Activated T-cell treated with anti-CD3 and anti-CD28 coated beads, Interleukin-2, amount 50 U/mL, for 24 hours (primary cell): ENCODE results near the gene TRIOBP.
A peak's percentile ranks its signal among the peaks of the same experiment; 100 is the strongest.

ENCODE experiments used
- DNase-seq: peaks from one replicate; pipeline ENCODE4 v3.0.0-alpha.2; 2020
- H3K27ac Mint-ChIP-seq: 2 replicates; pipeline ENCODE4 v1.8.0; 2020; ENCODE audit warnings: mild to moderate bottlenecking, mixed read lengths
- H3K27me3 Mint-ChIP-seq: 2 replicates; pipeline ENCODE4 v1.8.0; 2020; ENCODE audit warnings: mixed read lengths
- H3K36me3 Mint-ChIP-seq: 2 replicates; pipeline ENCODE4 v1.8.0; 2020; ENCODE audit warnings: low read depth, mixed read lengths
- H3K4me1 Mint-ChIP-seq: 2 replicates; pipeline ENCODE4 v1.8.0; 2020; ENCODE audit warnings: low read depth, mixed read lengths
- H3K4me3 Mint-ChIP-seq: 2 replicates; pipeline ENCODE4 v1.8.0; 2020; ENCODE audit warnings: mild to moderate bottlenecking, moderate library complexity, mixed read lengths
- H3K9me3 Mint-ChIP-seq: 2 replicates; pipeline ENCODE4 v1.8.0; 2020; ENCODE audit warnings: mixed read lengths

The TRIOBP gene

DNA sequence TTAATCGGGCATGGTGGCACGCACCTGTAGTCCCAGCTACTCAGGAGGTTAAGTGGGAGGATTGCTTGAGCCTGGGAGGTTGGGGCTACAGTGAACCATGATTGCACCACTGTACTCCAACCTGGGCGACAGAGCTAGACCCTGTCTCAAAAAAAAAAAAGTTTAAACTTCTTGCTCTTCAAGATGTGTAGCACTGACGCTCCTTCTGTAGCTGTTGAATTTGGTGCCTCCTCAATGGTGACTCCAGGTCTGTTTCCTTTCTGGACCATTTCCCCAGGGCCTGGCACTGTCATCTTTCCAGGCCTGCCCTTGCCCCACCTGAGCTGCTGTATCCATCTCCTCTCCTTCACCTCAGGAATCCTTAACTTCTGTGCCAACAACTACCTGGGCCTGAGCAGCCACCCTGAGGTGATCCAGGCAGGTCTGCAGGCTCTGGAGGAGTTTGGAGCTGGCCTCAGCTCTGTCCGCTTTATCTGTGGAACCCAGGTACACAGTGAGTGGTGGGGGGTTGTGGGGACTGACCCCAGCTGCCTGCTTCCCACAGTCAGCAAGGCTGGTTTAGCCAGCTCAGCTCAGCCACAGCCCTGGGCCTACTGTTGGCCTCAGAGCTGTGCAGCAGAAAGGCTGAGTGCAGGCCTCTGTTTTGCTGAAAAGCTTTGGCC is 113.0 kb downstream of the TRIOBP start:
- DNase-seq, result no peak
- Mint-ChIP-seq H3K27ac (no peak overlapping the region), H3K36me3 (no peaks in the 10 kb centered on the region), H3K9me3 (no peaks in the 10 kb centered on the region), H3K4me1 (peaks cover 27% of the 10 kb centered on the region), H3K27me3 (peaks cover 72% of the 10 kb centered on the region), H3K4me3 (no peak overlapping the region)

DNA sequence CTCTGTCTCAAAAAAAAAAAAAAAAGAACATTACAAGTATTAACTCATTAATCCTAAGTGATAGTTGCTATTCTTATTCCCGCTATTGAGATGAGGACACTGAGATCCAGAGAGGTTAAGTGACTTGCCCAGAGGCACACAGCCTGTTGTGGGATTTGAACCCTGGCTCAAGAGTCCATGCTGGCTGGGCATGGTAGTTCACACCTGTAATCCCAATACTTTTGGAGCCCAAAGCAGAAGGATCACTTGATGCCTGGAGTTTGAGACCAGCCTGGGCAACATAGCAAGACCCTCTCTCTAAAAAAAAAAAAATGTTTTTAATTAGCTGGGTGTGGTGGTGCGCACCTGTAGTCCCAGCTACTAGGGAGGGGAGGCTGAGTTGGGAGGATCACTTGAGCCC is 115.0 kb downstream of the TRIOBP start:
- Mint-ChIP-seq H3K27ac (no peak overlapping the region), H3K4me1 (peaks cover 13% of the 10 kb centered on the region), H3K36me3 (no peaks in the 10 kb centered on the region), H3K27me3 (peaks cover 57% of the 10 kb centered on the region), H3K4me3 (no peak overlapping the region), H3K9me3 (no peaks in the 10 kb centered on the region)
- DNase-seq, result no peak

DNA sequence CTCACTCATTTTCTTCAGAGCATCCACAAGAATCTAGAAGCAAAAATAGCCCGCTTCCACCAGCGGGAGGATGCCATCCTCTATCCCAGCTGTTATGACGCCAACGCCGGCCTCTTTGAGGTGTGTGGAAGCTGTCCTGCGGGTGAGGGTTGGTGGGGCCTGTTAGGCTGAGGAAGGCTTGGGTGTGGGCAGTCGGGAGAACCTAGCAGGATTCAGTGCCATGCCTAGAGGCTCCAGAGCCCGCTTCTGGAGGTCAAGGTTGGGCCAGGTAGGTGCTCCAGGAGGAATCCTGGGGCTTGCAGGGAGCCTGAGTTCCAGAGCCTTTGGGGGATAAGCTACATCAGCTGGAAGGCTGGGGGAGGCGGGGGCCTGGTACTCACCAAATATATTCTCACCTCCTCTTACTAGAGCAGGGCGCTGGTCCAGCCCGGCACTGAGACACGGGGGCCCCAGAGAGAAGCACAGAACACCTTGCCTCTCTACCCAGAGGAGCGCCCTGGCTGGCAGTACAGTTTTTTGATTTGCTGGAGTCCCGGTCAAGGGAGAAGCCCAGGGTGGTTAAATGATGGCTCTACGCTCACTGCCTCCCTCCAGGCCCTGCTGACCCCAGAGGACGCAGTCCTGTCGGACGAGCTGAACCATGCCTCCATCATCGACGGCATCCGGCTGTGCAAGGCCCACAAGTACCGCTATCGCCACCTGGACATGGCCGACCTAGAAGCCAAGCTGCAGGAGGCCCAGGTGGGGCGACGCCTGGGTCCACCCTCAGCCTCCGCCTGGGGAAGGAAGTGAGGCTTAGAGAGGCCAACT is 116.2 kb downstream of the TRIOBP start:
- H3K9me3 Mint-ChIP-seq, result no peaks in the 10 kb centered on the region
- H3K27ac Mint-ChIP-seq, result no peak overlapping the region
- no peak for DNase-seq
- H3K4me1 Mint-ChIP-seq, result peaks cover 12% of the 10 kb centered on the region
- peaks cover 49% of the 10 kb centered on the region for H3K27me3 Mint-ChIP-seq
- no peak overlapping the region for H3K4me3 Mint-ChIP-seq
- no peaks in the 10 kb centered on the region for H3K36me3 Mint-ChIP-seq

DNA sequence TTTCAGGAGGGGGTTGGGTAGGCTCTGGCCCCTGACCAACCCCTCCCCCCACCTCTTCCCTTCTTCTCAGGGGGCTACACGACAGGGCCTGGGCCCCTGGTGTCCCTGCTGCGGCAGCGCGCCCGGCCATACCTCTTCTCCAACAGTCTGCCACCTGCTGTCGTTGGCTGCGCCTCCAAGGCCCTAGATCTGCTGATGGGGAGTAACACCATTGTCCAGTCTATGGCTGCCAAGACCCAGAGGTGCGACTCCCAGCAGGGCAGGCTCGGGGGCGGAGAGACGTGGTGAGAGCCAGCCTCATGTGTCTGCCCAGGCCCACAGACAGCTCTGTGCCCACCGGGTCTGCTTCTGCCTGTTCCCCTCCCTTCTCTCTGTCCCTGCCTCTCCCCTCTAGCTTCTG is 118.7 kb downstream of the TRIOBP start:
- no peak for DNase-seq
- H3K27ac Mint-ChIP-seq, result no peak overlapping the region
- no peak overlapping the region for H3K4me3 Mint-ChIP-seq
- no peaks in the 10 kb centered on the region for H3K9me3 Mint-ChIP-seq
- peaks cover 16% of the 10 kb centered on the region for H3K4me1 Mint-ChIP-seq
- H3K27me3 Mint-ChIP-seq, result peaks cover 46% of the 10 kb centered on the region
- no peaks in the 10 kb centered on the region for H3K36me3 Mint-ChIP-seq

DNA sequence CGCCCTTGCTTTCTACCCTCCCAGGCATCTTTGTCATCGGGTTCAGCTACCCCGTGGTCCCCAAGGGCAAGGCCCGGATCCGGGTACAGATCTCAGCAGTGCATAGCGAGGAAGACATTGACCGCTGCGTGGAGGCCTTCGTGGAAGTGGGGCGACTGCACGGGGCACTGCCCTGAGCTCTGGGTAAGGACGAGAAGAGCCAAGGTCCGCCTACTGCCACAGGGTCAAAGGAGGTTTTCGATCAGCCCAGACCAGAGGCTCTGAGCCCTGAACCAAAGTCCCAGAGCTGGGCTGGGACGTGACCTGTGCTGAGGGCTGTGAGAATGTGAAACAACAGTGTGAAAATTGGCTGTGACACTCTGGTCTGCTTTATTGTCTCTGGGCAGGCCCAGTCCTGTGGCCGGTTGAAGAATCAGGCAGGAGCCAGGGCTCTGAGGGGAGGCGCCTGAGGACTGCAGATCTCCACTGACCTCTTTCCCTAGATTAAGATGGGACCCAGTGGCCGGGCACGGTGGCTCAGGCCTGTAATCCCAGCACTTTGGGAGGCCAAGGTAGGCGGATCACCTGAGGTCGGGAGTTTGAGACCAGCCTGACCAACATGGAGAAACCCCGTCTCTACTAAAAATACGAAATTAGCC is 119.8 kb downstream of the TRIOBP start:
- peaks cover 16% of the 10 kb centered on the region for H3K4me1 Mint-ChIP-seq
- H3K9me3 Mint-ChIP-seq, result no peaks in the 10 kb centered on the region
- H3K27ac Mint-ChIP-seq, result no peak overlapping the region
- peaks cover 44% of the 10 kb centered on the region for H3K27me3 Mint-ChIP-seq
- H3K36me3 Mint-ChIP-seq, result no peaks in the 10 kb centered on the region
- no peak overlapping the region for H3K4me3 Mint-ChIP-seq
- no peak for DNase-seq

DNA sequence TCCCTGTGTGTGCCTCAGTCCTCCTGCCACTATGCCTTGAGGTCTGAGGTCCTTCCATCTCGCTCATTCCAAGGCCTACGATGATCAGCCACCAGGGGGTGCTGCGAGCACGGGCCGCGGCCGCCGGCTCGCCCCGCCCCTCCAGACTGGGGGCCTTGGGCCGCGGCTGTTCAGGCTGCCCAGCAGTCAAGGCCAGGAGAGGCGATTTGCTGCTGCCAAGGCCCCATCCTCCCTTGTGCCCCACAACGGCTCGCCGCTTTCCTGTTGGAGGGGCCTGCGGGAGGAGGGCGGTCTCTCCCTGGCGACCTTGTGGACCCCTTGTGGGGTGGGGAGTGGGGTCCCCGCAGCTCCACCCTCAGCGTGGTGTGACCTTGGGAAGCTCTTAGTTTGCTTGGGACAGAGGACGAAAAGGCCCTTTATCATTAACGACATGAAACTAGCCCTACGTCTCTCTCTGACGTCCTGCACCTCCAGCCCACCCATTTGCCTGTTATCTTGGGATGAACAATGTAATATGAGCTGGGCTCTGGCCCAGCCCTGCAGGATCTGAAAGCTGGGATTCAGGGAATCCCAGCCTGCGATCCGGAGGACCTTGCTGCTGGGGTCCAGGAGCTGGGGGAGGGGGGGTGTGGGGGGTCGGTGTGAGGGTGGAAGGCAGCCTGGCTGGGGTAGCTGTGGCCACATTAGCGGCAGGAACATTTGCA is 121.0 kb downstream of the TRIOBP start:
- H3K4me1 Mint-ChIP-seq, result peaks cover 16% of the 10 kb centered on the region
- no peak overlapping the region for H3K27ac Mint-ChIP-seq
- H3K36me3 Mint-ChIP-seq, result no peaks in the 10 kb centered on the region
- H3K27me3 Mint-ChIP-seq, result peaks cover 43% of the 10 kb centered on the region
- no peaks in the 10 kb centered on the region for H3K9me3 Mint-ChIP-seq
- DNase-seq, result peak; percentile 93
- peak overlapping the region; percentile 20 for H3K4me3 Mint-ChIP-seq

DNA sequence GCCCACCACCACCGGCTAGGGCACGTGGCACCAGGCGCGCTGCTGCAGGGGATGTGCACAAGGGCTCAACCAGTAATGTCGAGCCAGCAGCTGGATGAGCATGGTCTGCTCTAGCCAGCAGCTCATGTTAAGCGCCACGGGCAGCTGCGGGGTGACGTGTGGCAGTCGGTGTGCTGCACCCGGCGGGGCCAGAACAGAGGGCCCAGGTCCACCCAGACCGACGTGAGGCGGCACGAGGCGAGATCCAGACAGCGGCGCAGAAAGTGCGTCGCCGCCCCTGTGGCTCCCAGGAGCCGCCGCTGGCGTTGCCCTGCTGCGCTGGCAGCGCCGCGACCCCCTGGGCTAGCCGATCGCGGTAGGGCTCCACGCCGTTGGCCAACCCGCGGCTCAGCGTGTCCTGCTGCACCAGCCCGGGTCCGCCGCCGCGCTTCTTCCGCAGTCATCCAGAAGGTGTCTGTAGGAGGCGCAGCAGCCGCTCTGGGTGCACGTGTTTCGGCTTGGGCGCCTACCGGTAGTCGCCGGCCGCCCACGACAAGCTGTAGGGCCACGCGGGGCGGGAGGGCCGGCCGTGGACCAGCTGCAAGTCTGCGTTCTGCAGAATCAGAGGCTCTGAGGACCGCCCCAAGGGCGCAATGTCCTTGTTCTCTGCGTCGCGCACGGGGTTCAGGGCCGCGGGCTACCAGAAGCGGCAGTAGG is 121.7 kb downstream of the TRIOBP start:
- peaks cover 45% of the 10 kb centered on the region for H3K27me3 Mint-ChIP-seq
- peak; percentile 81 for DNase-seq
- no peaks in the 10 kb centered on the region for H3K9me3 Mint-ChIP-seq
- H3K27ac Mint-ChIP-seq, result no peak overlapping the region
- H3K36me3 Mint-ChIP-seq, result no peaks in the 10 kb centered on the region
- peak overlapping the region; percentile 39 for H3K4me3 Mint-ChIP-seq
- peaks cover 16% of the 10 kb centered on the region for H3K4me1 Mint-ChIP-seq

DNA sequence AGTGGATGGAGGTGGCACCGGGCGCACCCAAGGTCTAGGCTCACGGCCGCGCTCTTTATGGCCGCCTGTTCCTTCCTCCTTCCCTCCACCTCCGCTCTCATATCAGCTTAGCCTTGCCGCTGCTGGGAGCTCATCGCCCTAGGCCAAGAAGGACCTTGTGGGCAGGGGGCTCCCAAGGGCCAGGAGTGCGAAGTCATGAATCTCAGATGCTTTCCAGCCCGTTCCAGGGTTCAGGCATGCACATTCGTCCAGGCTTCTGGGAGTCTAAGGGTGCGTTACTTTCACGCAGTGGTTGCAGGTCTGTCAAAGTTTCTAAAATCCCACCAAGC is 122.2 kb downstream of the TRIOBP start:
- no peak overlapping the region for H3K4me3 Mint-ChIP-seq
- no peak overlapping the region for H3K27ac Mint-ChIP-seq
- H3K9me3 Mint-ChIP-seq, result no peaks in the 10 kb centered on the region
- H3K4me1 Mint-ChIP-seq, result peaks cover 16% of the 10 kb centered on the region
- no peak for DNase-seq
- no peaks in the 10 kb centered on the region for H3K36me3 Mint-ChIP-seq
- peaks cover 50% of the 10 kb centered on the region for H3K27me3 Mint-ChIP-seq

DNA sequence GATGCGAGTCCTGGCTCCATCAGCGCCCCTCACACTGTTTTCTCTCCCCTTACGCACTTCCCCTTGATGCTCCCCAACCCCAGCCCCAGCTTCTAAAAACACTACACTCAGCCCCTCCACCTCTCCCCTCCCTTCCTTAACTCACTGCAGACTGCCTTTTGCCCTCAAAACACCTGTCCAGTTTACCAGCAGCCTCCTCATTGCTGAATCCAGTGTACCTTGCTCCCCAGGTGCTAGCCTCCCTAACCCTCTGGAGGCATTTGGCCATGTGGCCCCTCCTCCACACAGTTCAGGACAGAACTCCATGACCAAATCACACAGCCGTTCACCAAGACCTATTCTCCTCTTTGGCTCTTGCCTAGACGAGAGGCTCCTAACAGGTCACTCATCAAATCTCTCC is 123.5 kb downstream of the TRIOBP start:
- no peak for DNase-seq
- no peaks in the 10 kb centered on the region for H3K36me3 Mint-ChIP-seq
- H3K4me1 Mint-ChIP-seq, result peaks cover 19% of the 10 kb centered on the region
- no peaks in the 10 kb centered on the region for H3K9me3 Mint-ChIP-seq
- H3K4me3 Mint-ChIP-seq, result no peak overlapping the region
- peaks cover 54% of the 10 kb centered on the region for H3K27me3 Mint-ChIP-seq
- H3K27ac Mint-ChIP-seq, result no peak overlapping the region

DNA sequence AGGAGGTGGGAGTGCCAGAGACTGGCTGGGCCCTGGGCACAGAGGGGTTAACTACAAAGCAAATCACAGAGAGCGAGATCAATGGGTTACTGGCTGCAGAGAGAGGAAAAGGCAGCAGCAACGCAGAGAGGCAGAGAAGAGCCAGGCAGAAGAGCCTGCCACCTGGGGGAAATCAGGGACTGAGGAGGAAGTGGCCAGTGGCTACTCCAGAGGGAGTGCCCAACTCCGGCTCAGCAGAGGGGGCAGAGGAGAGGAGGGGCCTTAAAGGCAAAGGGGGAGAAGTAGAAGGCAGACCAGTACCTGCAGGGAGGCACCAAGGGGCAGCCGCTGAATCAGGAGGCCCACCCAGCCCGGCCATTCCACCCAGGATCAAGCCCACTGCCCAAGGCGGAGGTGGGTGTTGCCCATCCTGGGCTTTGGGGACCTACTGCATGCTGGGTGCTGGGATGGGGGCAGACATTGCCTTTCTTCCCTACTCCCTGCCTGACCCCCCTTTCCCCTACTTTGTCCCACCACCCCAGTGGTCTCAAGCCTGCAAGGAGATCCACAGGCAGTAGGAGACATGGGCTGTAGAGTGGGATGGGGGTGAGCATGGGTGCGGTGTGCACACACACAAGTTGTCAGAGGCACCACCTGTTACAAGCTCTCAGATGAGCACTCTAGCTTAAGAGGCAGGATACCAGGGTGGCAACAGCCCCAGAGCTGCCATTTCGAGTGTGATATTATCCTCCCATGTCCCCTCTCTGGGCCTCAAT is 125.4 kb downstream of the TRIOBP start:
- peaks cover 56% of the 10 kb centered on the region for H3K27me3 Mint-ChIP-seq
- no peaks in the 10 kb centered on the region for H3K36me3 Mint-ChIP-seq
- H3K27ac Mint-ChIP-seq, result no peak overlapping the region
- no peak for DNase-seq
- no peaks in the 10 kb centered on the region for H3K9me3 Mint-ChIP-seq
- H3K4me1 Mint-ChIP-seq, result peaks cover 20% of the 10 kb centered on the region
- H3K4me3 Mint-ChIP-seq, result no peak overlapping the region

DNA sequence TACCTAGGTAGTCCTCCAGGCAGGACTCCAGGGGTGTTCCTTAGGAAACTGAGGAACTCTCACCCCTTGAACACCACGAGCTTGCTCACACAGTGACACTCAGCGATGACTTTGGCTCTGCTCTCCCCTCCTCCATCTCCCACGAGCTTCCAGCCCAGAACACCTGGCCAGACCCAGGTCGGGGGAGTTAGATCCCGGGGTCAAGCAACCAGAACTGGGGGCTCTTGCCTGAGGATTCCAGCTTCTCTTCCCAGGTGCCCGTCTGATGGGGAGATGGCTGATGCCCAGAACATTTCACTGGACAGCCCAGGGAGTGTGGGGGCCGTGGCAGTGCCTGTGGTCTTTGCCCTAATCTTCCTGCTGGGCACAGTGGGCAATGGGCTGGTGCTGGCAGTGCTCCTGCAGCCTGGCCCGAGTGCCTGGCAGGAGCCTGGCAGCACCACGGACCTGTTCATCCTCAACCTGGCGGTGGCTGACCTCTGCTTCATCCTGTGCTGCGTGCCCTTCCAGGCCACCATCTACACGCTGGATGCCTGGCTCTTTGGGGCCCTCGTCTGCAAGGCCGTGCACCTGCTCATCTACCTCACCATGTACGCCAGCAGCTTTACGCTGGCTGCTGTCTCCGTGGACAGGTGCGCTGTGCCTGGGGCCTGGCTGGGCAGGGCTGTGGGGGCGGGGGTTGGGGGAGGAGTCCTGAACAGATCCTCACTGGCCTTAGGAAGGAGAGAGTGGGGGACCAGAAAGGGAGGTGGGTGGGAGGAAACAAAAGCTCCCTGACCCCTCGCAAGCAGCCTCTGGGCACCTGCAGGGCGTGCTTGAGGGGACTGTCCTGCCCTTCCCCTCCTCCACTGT is 126.5 kb downstream of the TRIOBP start, which contains the start of gene GALR3:
TSS of gene GALR3 (plus strand) at position 249 of the 852 bp plus-strand sequence. CDS start at position 274, 25 bp downstream.
- peak within 1 kb of the TSS; percentile 59 for H3K4me3 Mint-ChIP-seq
- H3K27me3 Mint-ChIP-seq, result peaks cover 53% of the 10 kb centered on the region
- H3K27ac Mint-ChIP-seq, result no peak within 1 kb of the TSS
- peaks cover 3% of the 10 kb centered on the region for H3K36me3 Mint-ChIP-seq
- H3K4me1 Mint-ChIP-seq, result peaks cover 11% of the 10 kb centered on the region
- H3K9me3 Mint-ChIP-seq, result no peaks in the 10 kb centered on the region
- no peak for DNase-seq

DNA sequence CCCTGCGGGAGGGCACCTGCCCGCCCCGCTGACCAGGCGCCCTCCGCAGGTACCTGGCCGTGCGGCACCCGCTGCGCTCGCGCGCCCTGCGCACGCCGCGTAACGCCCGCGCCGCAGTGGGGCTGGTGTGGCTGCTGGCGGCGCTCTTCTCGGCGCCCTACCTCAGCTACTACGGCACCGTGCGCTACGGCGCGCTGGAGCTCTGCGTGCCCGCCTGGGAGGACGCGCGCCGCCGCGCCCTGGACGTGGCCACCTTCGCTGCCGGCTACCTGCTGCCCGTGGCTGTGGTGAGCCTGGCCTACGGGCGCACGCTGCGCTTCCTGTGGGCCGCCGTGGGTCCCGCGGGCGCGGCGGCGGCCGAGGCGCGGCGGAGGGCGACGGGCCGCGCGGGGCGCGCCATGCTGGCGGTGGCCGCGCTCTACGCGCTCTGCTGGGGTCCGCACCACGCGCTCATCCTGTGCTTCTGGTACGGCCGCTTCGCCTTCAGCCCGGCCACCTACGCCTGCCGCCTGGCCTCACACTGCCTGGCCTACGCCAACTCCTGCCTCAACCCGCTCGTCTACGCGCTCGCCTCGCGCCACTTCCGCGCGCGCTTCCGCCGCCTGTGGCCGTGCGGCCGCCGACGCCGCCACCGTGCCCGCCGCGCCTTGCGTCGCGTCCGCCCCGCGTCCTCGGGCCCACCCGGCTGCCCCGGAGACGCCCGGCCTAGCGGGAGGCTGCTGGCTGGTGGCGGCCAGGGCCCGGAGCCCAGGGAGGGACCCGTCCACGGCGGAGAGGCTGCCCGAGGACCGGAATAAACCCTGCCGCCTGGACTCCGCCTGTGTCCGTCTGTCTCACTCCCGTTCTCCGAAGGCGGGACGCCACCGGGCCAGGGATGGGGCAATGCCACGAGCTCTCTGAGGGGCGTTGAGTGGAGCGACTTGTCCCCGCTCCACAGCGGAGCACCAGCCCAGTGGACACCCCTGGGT is 128.1 kb downstream of the TRIOBP start:
- peak; percentile 50 for DNase-seq
- Mint-ChIP-seq H3K27ac (no peak overlapping the region), H3K4me1 (peaks cover 5% of the 10 kb centered on the region), H3K9me3 (no peaks in the 10 kb centered on the region), H3K36me3 (peaks cover 11% of the 10 kb centered on the region), H3K4me3 (peak overlapping the region; percentile 58), H3K27me3 (peaks cover 41% of the 10 kb centered on the region)
